Measurements from ENCODE around the gene ATRX.

DNA sequence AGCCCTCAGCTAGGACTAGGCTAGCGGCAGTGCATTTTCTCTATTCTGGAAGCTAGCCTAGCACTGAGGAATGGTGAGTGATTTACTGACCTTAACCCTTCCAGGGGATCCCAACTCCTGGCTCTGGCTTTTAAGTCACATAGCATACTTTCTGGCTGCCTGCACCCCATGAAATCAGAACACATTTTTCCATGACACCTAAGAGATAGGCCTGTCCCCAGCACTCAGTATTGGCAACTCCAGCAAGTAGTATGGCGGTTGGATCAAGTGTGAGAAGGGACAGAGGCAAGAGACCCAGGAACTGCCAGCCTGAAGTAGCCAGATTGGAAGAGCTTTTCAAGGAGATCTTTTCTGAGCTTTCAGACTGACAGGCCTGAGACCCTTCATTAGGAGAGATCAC, 330.6 kb downstream of the ATRX start:
- TF ChIP-seq GATA2 (IDR thresholded peaks at IDR 0.05; ENCODE audit: low read depth, low read length) (no peak), GATA3 (IDR thresholded peaks at IDR 0.05; ENCODE audit: low read depth, low read length) (no peak)
